ENCODE results near the gene ST6GALNAC3.

ST6GALNAC3 gene

DNA sequence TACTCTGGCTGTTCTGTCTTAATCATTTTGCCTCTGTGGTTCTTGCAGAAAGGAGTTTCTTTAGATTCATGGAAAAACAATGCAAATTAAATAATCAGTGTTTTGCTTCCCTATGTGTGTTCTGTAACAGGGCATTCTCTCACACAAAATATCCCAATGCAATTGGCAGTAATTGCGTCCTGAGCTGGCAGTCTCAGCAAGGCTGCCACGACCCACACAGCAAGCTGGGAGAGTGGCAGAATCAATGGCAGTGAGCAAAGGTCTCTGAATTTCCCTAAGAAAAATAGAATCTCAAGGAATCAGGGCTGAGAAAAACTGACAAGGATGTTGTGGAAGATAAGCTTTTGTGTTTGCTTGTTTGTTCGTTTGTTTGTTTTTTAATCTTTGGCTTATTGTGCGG, 594.6 kb downstream of the ST6GALNAC3 start:
- no peak for DNase-seq

DNA sequence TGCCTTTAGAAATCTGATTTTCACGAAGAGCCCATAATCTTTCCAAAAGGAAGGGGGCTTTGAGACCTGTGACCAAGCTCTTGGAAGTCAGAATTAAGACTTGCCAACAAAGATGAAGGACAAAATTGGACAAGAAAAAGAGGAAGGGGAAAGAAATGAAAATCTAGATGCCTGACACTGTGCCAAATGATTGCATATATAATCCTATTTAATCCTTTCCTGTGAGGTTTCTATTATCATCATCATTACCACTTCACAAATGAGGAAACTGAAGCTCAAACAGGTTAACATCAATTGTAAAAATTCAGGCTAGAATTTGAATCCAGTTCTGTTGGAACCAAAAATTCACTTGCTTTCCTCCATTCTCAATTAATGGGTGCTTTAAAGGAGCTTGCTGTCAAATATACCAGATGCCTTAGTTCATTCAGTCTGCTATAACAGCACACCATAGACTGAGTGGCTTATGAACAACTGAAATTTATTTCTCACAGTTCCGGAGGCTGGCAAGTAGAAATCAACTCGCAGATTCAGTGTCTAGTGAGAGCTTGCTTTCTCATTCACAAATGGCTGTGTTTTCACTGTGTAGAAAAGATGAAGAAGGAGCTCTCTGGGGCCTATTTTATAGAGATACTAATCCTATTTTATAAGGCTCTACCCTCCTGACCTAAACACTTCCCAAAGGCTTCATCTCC, 595.2 kb downstream of the ST6GALNAC3 start:
- no peak for DNase-seq

DNA sequence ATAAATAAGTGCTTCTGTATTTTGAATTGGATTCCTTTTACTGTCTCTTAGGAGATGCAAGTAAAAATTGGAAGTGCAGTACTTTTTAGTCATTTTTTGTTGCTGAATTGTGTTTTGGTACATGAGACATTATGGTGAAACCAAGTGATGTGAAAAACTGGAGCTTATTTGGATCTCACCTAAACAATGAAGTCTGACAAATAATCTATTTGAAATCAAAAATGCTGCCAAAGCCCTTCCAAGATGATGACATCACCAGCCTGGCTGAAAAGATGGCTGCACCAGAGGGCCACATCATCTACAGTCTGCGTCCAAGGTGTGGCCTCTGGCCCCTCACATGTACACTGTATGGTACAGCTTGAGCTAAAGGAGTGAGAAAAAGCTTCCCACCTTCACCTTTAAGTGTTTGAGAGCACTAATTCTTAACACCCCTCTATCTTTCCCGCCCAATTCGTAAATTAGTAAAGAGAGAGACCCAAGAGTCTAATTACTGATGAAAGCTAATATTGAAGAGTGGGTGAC, 600.2 kb downstream of the ST6GALNAC3 start:
- no peak for DNase-seq

DNA sequence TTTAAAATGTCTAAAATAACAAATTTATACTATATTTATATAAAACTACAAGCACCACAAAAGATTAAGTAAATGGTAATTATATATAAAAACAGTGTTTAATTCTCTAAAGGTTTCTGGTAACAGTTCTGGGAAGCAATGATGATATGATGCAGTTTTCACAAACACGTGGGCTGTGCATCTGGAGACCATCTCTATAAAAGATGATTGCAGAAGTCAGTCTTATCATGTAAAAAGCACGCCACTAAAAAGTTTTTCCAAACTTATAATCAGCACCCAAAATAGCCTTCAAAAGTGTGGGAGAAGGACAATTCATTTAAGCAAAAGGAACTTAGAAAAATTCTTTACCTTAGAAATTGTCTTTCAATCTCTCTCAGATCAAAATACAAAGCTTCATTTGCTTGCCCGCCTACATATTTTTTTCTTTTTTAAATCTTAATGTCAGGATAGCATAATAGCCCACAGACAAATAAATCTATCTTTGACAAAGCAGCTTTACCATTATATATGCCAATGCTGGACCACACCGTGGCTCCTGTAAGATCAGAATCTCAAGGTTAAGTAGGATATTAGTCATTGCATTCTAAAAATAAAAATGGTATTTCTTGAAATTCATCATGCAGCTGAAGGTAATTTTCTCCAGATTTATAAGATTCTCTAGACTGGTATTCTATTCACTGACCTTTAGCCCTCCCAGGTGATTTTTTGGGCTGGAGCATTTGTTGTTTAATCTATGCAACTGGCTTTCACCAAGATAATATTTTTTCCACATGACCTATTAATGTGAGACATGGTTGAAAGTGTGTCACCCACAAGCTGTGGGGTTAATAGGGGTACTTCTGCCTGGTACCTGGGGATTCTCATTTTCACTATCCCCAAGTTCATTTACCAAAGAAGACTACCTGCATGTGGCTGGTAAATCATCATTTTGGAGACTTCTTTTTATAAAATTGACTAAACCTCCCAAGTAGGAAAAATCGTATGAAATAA, 603.2 kb downstream of the ST6GALNAC3 start:
- no peak for DNase-seq

DNA sequence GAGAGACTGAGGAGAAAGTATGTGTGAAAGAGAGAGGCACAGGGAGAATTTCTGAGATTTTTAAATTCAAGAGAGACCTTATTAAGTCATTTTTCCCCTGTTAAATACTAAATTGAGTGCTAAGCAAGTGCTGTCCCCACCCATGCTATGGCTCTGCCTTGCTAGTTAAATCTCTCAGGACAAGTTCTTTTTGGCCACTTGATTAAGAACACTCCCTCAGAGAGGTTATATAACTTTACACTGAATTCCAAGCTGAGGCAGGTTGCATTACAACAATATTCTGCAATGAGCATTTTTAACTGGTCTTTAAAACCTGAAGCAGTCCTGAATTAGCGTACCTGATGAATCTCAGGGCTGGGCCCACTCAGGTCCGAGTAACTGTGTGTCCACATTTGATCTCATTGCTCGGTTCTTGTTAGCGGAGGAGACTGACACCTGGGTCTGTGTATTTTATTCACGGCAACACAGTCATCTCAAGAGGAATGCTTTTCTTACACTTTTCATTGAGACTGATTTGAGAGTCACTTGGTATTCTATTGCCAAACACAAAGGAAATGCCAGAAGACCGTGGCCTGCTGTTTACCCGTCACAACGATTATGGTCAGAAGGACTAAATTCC, 605.1 kb downstream of the ST6GALNAC3 start:
- DNase-seq = no peak

DNA sequence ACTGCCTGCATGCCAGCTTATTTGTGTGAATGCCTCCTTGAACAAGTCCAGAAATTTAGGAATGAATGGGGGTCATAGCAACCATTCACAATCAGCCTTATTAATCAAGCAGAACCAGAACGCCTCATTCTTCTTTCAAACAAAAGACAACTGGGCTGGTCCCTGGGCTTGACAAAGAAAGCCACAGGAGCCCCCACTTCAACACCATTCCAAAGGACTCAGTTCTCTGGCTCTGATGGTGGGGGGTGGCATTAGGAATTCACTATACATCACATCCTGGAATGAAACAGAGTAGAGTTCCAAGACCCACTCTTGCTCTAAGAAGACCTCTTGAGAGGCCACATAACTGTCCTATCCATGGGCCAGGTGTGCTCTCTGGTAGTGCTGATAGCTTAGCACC, 606.1 kb downstream of the ST6GALNAC3 start:
- DNase-seq = no peak

DNA sequence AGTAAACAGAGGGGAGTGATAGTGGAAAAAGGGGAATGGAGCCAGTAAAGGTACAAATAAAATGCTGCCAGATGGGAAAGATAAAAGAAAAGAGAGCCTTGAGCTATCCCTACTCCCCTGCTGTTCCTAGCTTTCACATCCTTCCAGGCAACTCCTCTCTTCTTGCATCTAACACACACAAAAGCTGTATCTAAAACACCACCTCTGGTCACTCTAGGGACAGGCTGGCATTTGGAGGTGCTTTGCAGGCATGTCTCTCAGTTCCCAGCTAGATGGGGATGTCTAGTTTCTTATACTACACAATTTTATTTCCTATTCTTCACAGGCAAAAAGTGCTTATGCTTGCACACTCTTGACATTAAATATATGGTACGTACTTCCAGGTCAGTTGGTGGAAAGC, 607.6 kb downstream of the ST6GALNAC3 start:
- no peak for DNase-seq
